ENCODE data around the gene ROR1. TPM values are rescaled to one million over a fixed set of nuclear protein-coding genes. Genes with fewer than 3 reads are reported as not detected.

The ROR1 gene
- total and polyA plus RNA-seq, 7 donors: 0.13 to 2.8 (median 1.2) TPM

GRCh38 chr1:63847308-63847910 lies 73.6 kb downstream of the ROR1 start:
- ATAC-seq: no peak
- intact Hi-C loops (cut with DNase I): no loop called here
- DNase-seq: no peak
- no peak for TF ChIP-seq CTCF (IDR thresholded peaks at IDR 0.05)
- no peak overlapping the region for H3K27ac ChIP-seq
- WGBS, 3 donors: 77 to 84% (median 81%) methylated on average over 9 of the region's 9 CpGs
- H3K9me3 ChIP-seq: no peaks in the 10 kb centered on the region
- H3K36me3 ChIP-seq (ENCODE audit: insufficient read depth in 1 of 2, low read depth in 1 of 2): no peaks in the 10 kb centered on the region
- no peak overlapping the region for H3K4me3 ChIP-seq
- H3K4me1 ChIP-seq: peaks cover 12% of the 10 kb centered on the region
- H3K27me3 ChIP-seq (ENCODE audit: insufficient read depth in 3 of 3, low read length in 2 of 3): peaks cover 0 to 3% (median 0%) of the 10 kb centered on the region in 3 donors

GRCh38 chr1:63848733-63849132 lies 74.9 kb downstream of the ROR1 start:
- Histone ChIP-seq H3K36me3 (ENCODE audit: insufficient read depth in 1 of 2, low read depth in 1 of 2) (no peaks in the 10 kb centered on the region), H3K4me3 (no peak overlapping the region), H3K4me1 (peaks cover 12% of the 10 kb centered on the region), H3K27ac (no peak overlapping the region), H3K27me3 (ENCODE audit: insufficient read depth in 3 of 3, low read length in 2 of 3) (peaks cover 0 to 3% (median 0%) of the 10 kb centered on the region in 3 donors), H3K9me3 (no peaks in the 10 kb centered on the region)
- 65 to 82% (median 81%) methylated on average over 4 of the region's 4 CpGs for WGBS, 3 donors
- TF ChIP-seq CTCF (IDR thresholded peaks at IDR 0.05): no peak
- ATAC-seq (no peak), DNase-seq (no peak)
- intact Hi-C loops (cut with DNase I): no loop called here

GRCh38 chr1:63849149-63849548 lies 75.3 kb downstream of the ROR1 start:
- intact Hi-C loops (cut with DNase I): no loop called here

GRCh38 chr1:63854091-63854490 lies 80.3 kb downstream of the ROR1 start:
- H3K27ac ChIP-seq: no peak overlapping the region
- intact Hi-C loops (cut with DNase I): no loop called here
- ATAC-seq: no peak
- H3K4me1 ChIP-seq: peaks cover 8% of the 10 kb centered on the region
- DNase-seq: no peak
- no peaks in the 10 kb centered on the region for H3K36me3 ChIP-seq (ENCODE audit: insufficient read depth in 1 of 2, low read depth in 1 of 2)
- H3K9me3 ChIP-seq: no peaks in the 10 kb centered on the region
- 83 to 89% (median 83%) methylated on average over 3 of the region's 3 CpGs for WGBS, 3 donors
- H3K4me3 ChIP-seq: no peak overlapping the region
- H3K27me3 ChIP-seq (ENCODE audit: insufficient read depth in 3 of 3, low read length in 2 of 3): peaks cover 0 to 3% (median 0%) of the 10 kb centered on the region in 3 donors
- no peak for TF ChIP-seq CTCF (IDR thresholded peaks at IDR 0.05)

More at GRCh38 chr1:63849149-63849548, 75.3 kb downstream of the ROR1 start:
- Histone ChIP-seq H3K36me3 (ENCODE audit: insufficient read depth in 1 of 2, low read depth in 1 of 2) (no peaks in the 10 kb centered on the region), H3K9me3 (no peaks in the 10 kb centered on the region), H3K4me3 (no peak overlapping the region), H3K27ac (no peak overlapping the region), H3K27me3 (ENCODE audit: insufficient read depth in 3 of 3, low read length in 2 of 3) (peaks cover 0 to 3% (median 0%) of the 10 kb centered on the region in 3 donors), H3K4me1 (peaks cover 12% of the 10 kb centered on the region)
- no peak for ATAC-seq
- no peak for DNase-seq
- WGBS, 3 donors: 79 to 81% (median 81%) methylated on average over 1 of the region's 1 CpG
- no peak for TF ChIP-seq CTCF (IDR thresholded peaks at IDR 0.05)

GRCh38 chr1:63855942-63856341 lies 82.1 kb downstream of the ROR1 start:
- peaks cover 3% of the 10 kb centered on the region for H3K4me1 ChIP-seq
- no peak for DNase-seq
- no peak overlapping the region for H3K27ac ChIP-seq
- H3K36me3 ChIP-seq (ENCODE audit: insufficient read depth in 1 of 2, low read depth in 1 of 2): no peaks in the 10 kb centered on the region
- 93 to 100% (median 96%) methylated on average over 1 of the region's 1 CpG for WGBS, 3 donors
- no peak overlapping the region for H3K4me3 ChIP-seq
- ATAC-seq: no peak
- H3K27me3 ChIP-seq (ENCODE audit: insufficient read depth in 3 of 3, low read length in 2 of 3): peaks cover 0 to 3% (median 0%) of the 10 kb centered on the region in 3 donors
- no peaks in the 10 kb centered on the region for H3K9me3 ChIP-seq
- intact Hi-C loops (cut with DNase I): no loop called here
- no peak for TF ChIP-seq CTCF (IDR thresholded peaks at IDR 0.05)
